Camera-type eye (tissue), 1 donor: ENCODE results near the gene HEXIM2. TPM values are rescaled to one million over a fixed set of nuclear protein-coding genes. Genes with fewer than 3 reads are reported as not detected.

Experiments
- total RNA-seq: library from RNA; depleted of rRNA; stranded (reverse); fragments of >200 nt; gene quantifications from one replicate; pipeline ENCODE4 v1.2.3, GENCODE V29; 2014

Gene HEXIM2
- 9.5 TPM for total RNA-seq

GRCh38 chr17:45161288-45162024 lies at the start of gene HEXIM2:
TSS of gene HEXIM2 (plus strand) at chr17:45161875. CDS start at chr17:45162794, 919 bp downstream.

DNA sequence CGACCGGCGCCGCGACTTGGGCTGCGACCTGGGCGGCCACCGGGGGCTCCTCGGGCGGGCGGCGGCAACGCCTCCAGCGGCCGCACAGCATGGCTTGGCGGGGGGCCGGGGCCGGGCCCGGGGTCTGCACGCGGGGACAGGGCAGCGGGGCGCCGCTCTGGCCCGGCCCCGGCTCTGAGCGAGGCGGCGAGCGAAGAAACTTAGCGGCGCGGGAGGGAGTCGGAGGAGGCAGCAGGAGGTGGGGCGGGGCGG lies 29.4 kb upstream of the HEXIM2 start, which contains the start of gene PLCD3:
Gene PLCD3 (minus strand): TSS at position 196 of the 252 bp plus-strand sequence. CDS start 105 bp downstream, at position 91.

GRCh38 chr17:45135192-45135977 lies 26.3 kb upstream of the HEXIM2 start, which contains the start of gene ACBD4:
TSS of gene ACBD4 (plus strand) at chr17:45135687. CDS start at chr17:45136145, 458 bp downstream.

GRCh38 chr17:45148183-45149036 lies 13.3 kb upstream of the HEXIM2 start, which contains the start of gene HEXIM1:
TSS of gene HEXIM1 (plus strand) at chr17:45148475. CDS start at chr17:45149191, 716 bp downstream.

Other genes starting within 250 kb of the HEXIM2 start
- 90.3 TPM for gene GFAP, start 246.4 kb upstream of the HEXIM2 start, total RNA-seq
- 3.0 TPM for gene KIF18B, start 214.1 kb upstream of the HEXIM2 start, total RNA-seq
- gene C1QL1, start 193.6 kb upstream of the HEXIM2 start, total RNA-seq = 11.7 TPM
- 53.8 TPM for gene DCAKD, start 110.2 kb upstream of the HEXIM2 start, total RNA-seq
- 72.1 TPM for gene NMT1, start 100.6 kb upstream of the HEXIM2 start, total RNA-seq
- gene PLCD3, start 29.4 kb upstream of the HEXIM2 start, total RNA-seq = 36.8 TPM
- 9.0 TPM for gene ACBD4, start 26.2 kb upstream of the HEXIM2 start, total RNA-seq
- 21.1 TPM for gene HEXIM1, start 13.4 kb upstream of the HEXIM2 start, total RNA-seq
- 8.5 TPM for gene FMNL1, start 60.0 kb downstream of the HEXIM2 start, total RNA-seq
- gene SPATA32, start 100.2 kb downstream of the HEXIM2 start, total RNA-seq = not detected
- gene MAP3K14, start 155.1 kb downstream of the HEXIM2 start, total RNA-seq = 7.7 TPM